Central memory CD8-positive, alpha-beta T cell (primary cell): Measurements from ENCODE around the gene MDM1.

Source experiments
- ATAC-seq: fragments of 150-1000 bp; cut with Tn5 transposase; replicated peaks from 2 replicates; pipeline ENCODE4 v1.10.0; 2022; ENCODE audit warnings: mild to moderate bottlenecking, moderate FRiP score, moderate number of reproducible peaks; ENCODE audit not compliant: poor library complexity, severe bottlenecking; ENCODE audit errors: extremely low read depth
- DNase-seq, 2 donors: peaks; one replicate each; pipeline ENCODE4 v3.0.0; 2021; ENCODE audit warnings: low spot score in 2 of 2
- H3K27ac Mint-ChIP-seq: one replicate; pipeline ENCODE4 v1.8.0; 2022; ENCODE audit warnings: low read depth, mild to moderate bottlenecking, moderate library complexity, mixed read lengths
- H3K27me3 Mint-ChIP-seq: one replicate; pipeline ENCODE4 v1.8.0; 2022; ENCODE audit warnings: mixed read lengths
- H3K36me3 Mint-ChIP-seq: one replicate; pipeline ENCODE4 v1.8.0; 2022; ENCODE audit warnings: mild to moderate bottlenecking, moderate library complexity, mixed read lengths; ENCODE audit not compliant: insufficient read depth
- H3K4me1 Mint-ChIP-seq: one replicate; pipeline ENCODE4 v1.8.0; 2022; ENCODE audit warnings: mixed read lengths
- H3K4me3 Mint-ChIP-seq: one replicate; pipeline ENCODE4 v1.8.0; 2022; ENCODE audit warnings: mild to moderate bottlenecking, moderate library complexity, mixed read lengths
- H3K9me3 Mint-ChIP-seq: one replicate; pipeline ENCODE4 v1.8.0; 2022; ENCODE audit warnings: mixed read lengths

MDM1 gene

DNA sequence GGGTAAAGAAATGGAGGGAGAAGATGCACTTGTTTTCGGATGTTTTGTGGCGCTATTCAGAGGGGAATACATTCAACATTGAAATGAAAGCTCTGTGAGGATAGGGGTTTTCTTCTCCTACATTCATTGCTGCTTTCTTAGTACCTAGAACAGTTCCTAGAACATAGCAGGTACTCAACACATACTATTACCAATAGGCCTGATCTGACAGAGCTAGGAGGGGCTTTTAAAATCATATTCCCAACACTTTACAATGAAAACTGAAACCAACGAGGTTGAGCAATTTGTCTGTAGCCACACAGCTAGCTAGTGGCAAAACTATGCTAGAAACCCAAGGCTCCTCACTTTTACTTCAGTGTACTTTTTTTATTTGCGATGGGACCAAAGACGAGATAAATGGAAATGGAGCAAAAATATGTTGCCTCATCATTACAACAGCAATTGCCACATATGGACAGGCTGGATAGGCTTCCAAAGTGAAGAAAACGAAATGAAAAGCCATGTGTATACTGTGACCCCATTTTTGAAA lies 55.7 kb downstream of the MDM1 start:
- DNase-seq (no peak), ATAC-seq (no peak)

DNA sequence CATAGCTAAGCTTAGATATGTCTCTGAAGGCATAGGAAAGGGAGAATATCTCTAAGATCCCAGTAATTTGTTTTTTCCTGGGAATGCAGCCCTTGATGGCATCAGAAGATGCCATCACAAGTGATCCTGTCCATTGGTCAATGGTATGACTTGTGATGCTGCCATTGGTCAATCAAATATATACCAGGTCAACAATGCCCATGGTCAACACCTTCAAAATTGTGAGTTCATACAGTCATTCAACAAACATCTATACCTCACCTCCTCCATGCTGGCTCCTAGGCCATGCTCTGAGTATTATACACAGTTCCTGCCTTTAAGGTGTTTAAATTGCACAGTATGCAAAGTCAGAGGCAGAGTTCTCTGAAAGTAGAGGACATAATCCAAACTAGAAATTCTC lies 59.4 kb downstream of the MDM1 start:
- Mint-ChIP-seq H3K36me3 (no peaks in the 10 kb centered on the region), H3K4me1 (peaks cover 5% of the 10 kb centered on the region), H3K27me3 (no peaks in the 10 kb centered on the region), H3K9me3 (no peaks in the 10 kb centered on the region), H3K27ac (no peak overlapping the region), H3K4me3 (no peak overlapping the region)
- DNase-seq (no peak), ATAC-seq (no peak)

More for the DNA sequence above, 55.7 kb downstream of the MDM1 start:
- H3K4me1 Mint-ChIP-seq, result peaks cover 6% of the 10 kb centered on the region
- H3K27me3 Mint-ChIP-seq, result no peaks in the 10 kb centered on the region
- H3K4me3 Mint-ChIP-seq, result no peak overlapping the region
- H3K9me3 Mint-ChIP-seq, result no peaks in the 10 kb centered on the region
- peak overlapping the region; percentile 49 for H3K27ac Mint-ChIP-seq
- no peaks in the 10 kb centered on the region for H3K36me3 Mint-ChIP-seq

DNA sequence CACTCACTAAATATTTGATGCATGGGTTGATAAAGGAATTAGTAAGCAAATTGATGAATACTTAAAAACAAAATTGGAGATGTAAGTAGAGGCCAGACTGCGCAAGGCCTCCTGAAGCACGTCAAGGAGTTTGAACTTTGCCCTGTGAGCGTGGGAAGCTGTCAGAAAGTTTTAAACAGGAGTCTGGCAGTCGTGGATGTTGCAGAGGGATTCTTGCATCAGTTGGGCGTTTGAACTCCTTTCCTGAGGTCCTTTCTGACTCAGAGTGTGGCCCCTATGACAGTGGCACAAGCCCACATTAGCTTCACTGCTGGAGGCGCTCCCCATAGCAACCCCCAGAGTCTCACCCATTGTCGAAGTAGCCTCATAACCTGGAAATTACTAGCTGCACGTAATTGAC lies 60.8 kb downstream of the MDM1 start:
- no peaks in the 10 kb centered on the region for H3K9me3 Mint-ChIP-seq
- no peaks in the 10 kb centered on the region for H3K4me1 Mint-ChIP-seq
- no peaks in the 10 kb centered on the region for H3K27me3 Mint-ChIP-seq
- no peaks in the 10 kb centered on the region for H3K36me3 Mint-ChIP-seq
- DNase-seq (no peak), ATAC-seq (no peak)
- H3K27ac Mint-ChIP-seq, result no peak overlapping the region
- H3K4me3 Mint-ChIP-seq, result no peak overlapping the region

DNA sequence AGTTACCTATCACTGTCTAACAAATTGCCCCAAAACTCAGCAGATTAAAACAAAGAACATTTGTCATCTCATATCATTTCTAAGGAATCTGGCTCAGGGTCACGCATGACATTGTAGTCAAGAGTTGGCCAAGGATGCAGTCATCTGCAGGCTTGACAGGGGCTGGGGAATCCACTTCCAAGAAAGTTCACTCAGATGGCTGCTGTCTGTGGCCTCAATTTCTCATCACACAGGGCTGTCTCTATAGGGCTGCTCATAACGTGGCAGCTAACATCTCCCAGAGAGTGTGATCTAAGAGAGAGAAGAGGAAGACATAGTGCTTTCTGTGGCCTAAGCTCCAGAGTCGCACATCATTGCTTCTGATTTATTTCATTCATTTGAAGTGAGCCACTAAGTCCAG lies 61.8 kb downstream of the MDM1 start:
- DNase-seq (no peak), ATAC-seq (no peak)
- H3K36me3 Mint-ChIP-seq, result no peaks in the 10 kb centered on the region
- no peak overlapping the region for H3K27ac Mint-ChIP-seq
- no peak overlapping the region for H3K4me3 Mint-ChIP-seq
- no peaks in the 10 kb centered on the region for H3K4me1 Mint-ChIP-seq
- no peaks in the 10 kb centered on the region for H3K9me3 Mint-ChIP-seq
- peaks cover 7% of the 10 kb centered on the region for H3K27me3 Mint-ChIP-seq

DNA sequence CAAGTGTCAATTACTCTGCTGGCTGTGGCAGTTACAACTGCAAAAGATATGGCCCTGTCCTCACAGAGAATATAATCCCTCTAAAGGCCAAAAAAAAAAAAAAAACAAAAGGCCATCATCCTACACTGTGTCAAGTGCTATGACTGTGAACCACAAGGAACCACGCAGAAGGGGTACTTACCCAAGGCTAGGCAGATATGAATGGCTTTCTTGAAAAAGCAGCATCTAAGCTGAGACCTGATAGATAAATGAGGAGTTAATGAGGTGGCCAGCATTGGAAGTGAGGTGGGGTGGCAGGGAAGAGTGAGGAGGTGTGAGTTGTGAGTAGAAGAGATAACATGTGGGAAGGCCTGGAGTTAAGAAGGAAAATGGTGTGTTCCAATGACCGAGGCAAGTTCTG lies 62.4 kb downstream of the MDM1 start:
- H3K36me3 Mint-ChIP-seq, result no peaks in the 10 kb centered on the region
- no peaks in the 10 kb centered on the region for H3K9me3 Mint-ChIP-seq
- no peak for DNase-seq
- H3K4me3 Mint-ChIP-seq, result no peak overlapping the region
- H3K27me3 Mint-ChIP-seq, result peaks cover 11% of the 10 kb centered on the region
- H3K4me1 Mint-ChIP-seq, result no peaks in the 10 kb centered on the region
- no peak overlapping the region for H3K27ac Mint-ChIP-seq
- ATAC-seq, result no peak

DNA sequence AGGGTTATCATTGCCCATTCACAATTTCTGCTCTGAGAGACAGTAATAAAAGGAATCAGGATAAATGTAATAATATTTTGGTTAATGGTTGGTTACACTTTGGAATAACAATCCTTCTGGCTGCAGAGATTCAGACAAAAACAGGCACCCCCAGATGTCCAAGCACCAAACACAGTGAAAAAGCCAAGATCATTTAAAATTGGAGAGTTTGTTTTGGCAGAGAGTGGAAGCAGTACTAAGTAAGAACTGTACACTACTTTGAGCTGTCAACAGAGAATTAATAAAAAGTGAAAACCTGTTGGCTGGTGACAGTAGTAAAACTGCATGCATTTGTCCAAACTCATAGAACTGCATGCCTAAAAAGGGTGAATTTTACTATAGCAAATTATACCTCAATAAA lies 63.2 kb downstream of the MDM1 start:
- DNase-seq (no peak), ATAC-seq (no peak)
- H3K9me3 Mint-ChIP-seq, result no peaks in the 10 kb centered on the region
- no peaks in the 10 kb centered on the region for H3K36me3 Mint-ChIP-seq
- H3K27me3 Mint-ChIP-seq, result peaks cover 11% of the 10 kb centered on the region
- no peak overlapping the region for H3K27ac Mint-ChIP-seq
- H3K4me3 Mint-ChIP-seq, result no peak overlapping the region
- no peaks in the 10 kb centered on the region for H3K4me1 Mint-ChIP-seq

DNA sequence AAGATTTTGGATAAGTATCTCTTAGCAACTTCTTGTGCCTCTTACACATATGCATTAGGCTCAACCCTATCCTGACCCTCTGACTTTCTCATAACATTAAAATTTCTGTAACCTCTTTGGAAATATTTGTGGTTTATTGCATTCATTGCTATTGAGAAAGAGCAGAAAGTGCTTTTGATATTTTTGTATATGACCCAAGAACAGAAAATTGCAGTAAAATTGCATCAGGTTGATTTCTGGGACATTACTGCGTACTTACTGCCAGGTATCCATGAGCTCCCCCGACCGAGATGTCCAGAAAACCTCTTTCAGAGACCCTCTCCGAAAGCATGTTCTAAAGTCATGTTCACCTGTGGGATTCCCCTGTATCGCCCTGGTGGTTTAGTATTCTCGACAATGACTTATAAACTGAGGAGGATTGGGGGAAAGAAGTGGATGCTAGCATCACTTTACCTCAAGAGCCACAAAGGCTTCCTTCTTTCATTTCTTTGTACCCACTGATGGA lies 64.2 kb downstream of the MDM1 start:
- no peak overlapping the region for H3K27ac Mint-ChIP-seq
- peaks cover 11% of the 10 kb centered on the region for H3K27me3 Mint-ChIP-seq
- no peaks in the 10 kb centered on the region for H3K9me3 Mint-ChIP-seq
- no peaks in the 10 kb centered on the region for H3K4me1 Mint-ChIP-seq
- H3K4me3 Mint-ChIP-seq, result no peak overlapping the region
- DNase-seq (no peak), ATAC-seq (no peak)
- H3K36me3 Mint-ChIP-seq, result no peaks in the 10 kb centered on the region

DNA sequence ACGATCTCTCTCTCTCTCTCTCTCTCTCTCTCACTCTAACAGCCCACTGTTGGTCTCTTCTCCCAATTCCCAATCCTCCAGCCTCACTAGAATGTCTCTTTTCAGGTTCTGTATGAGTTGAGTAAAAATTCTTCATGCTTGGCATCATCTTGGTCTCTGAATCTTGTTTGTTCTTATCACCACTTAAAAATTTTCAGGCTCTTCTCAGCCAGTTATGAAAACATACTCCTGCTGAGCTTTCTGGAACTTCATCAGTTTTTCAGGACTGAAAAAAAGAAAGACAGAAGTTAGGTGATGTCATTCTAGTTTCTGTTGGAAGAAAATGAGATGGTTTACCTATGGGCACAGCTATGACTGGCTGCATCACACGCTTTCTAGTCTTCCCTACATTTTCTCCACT lies 67.3 kb downstream of the MDM1 start:
- Mint-ChIP-seq H3K36me3 (no peaks in the 10 kb centered on the region), H3K27me3 (peaks cover 11% of the 10 kb centered on the region), H3K27ac (no peak overlapping the region), H3K4me3 (no peak overlapping the region), H3K4me1 (no peaks in the 10 kb centered on the region), H3K9me3 (no peaks in the 10 kb centered on the region)
- DNase-seq, result no peak
- ATAC-seq, result no peak

DNA sequence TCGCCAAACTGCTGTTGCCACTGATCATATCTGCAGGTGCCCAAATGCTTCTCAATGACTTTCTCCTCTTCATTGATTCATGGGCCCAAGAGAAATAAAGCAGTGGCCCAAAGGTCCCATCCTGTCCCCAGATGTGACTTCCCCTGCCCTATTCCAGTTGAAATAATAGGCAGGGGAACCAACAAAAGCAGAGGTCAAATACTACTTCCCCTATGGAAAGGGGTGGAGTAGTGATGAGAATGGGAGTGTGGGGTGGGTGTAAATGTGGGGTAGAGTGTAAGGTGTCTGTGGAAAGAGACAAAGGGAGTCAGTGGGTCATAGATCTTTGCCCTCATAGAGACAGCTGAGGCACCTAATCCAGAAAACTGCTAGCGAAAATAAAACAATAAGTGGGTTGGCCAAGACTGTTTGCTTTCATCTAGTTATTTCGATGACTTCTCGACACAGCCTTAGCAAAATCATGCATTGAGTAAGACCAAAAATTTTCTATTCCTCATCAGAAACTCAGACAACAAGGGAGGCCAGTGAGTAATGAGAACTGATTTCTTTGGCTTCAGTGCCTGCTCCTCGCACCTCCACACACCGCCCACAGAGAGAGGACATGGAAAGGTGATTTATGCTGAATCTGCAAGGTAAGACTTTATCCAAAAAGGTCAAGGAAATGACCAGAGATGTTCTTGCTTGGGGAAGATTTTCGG lies 67.9 kb downstream of the MDM1 start:
- peaks cover 5% of the 10 kb centered on the region for H3K4me1 Mint-ChIP-seq

DNA sequence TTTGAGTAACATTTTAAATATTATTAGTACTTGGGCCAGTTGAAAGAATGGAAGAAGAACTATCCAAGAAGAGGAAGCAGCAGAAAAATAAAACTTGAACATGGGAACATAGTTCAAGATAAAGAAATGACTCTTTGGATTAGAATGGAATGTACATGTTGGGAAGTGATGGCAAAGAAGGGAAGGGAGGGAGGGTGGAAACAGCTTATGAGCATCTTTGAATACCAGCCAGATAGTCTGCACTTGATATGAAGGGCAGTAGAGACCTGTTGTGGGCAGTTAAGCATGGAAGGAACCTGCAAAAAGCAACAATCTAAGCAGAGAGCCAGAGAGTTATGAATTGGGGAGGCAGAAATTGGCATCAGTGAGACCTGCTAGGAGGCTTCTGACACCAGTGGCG lies 68.8 kb downstream of the MDM1 start:
- no peaks in the 10 kb centered on the region for H3K36me3 Mint-ChIP-seq
- no peak overlapping the region for H3K27ac Mint-ChIP-seq
- DNase-seq (no peak), ATAC-seq (no peak)
- no peaks in the 10 kb centered on the region for H3K9me3 Mint-ChIP-seq
- no peak overlapping the region for H3K4me3 Mint-ChIP-seq
- H3K4me1 Mint-ChIP-seq, result peaks cover 7% of the 10 kb centered on the region
- peaks cover 18% of the 10 kb centered on the region for H3K27me3 Mint-ChIP-seq

More for the DNA sequence above, 67.9 kb downstream of the MDM1 start:
- ATAC-seq (no peak), DNase-seq (no peak)
- Mint-ChIP-seq H3K36me3 (no peaks in the 10 kb centered on the region), H3K27ac (no peak overlapping the region), H3K4me3 (no peak overlapping the region), H3K9me3 (no peaks in the 10 kb centered on the region), H3K27me3 (peaks cover 11% of the 10 kb centered on the region)

DNA sequence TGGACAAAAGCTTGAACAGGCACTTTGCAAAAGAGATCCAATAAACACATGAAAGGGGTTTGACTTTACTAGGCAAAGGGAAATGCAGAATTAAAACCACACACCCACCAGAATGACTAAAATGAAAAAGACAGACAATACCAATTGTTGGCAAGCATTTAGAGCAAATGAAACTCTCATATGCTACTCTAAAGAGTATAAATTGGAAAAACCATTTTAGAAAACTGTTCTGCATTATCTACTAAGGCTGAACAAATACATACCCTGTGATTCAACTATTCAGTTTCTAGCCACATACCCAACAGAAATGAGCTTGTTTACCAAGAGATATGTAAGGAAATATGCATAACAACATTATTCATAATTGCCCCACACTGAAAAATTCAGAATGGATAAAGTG lies 70.3 kb downstream of the MDM1 start:
- Mint-ChIP-seq H3K36me3 (peaks cover 3% of the 10 kb centered on the region), H3K9me3 (no peaks in the 10 kb centered on the region), H3K27me3 (peaks cover 26% of the 10 kb centered on the region), H3K27ac (no peak overlapping the region), H3K4me1 (peaks cover 7% of the 10 kb centered on the region), H3K4me3 (no peak overlapping the region)
- ATAC-seq, result no peak
- no peak for DNase-seq

DNA sequence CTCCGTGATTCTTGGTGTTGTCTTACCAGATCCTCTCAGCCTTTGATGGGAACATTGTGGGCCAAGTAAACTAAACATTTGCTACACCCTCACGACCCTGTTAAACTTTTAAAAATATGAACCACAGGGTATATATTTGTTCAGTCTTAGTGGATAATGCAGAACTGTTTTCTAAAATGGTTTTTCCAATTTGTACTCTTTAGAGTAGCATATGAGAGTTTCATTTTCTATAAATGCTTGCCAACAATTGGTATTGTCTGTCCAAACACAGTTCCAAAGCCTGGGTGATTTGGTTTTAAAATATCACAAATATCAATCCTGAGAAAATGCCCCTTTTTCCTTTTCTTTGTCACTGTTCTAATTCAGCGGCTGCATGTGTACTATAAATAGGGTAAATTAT lies 72.0 kb downstream of the MDM1 start:
- Mint-ChIP-seq H3K27ac (no peak overlapping the region), H3K9me3 (no peaks in the 10 kb centered on the region), H3K27me3 (peaks cover 17% of the 10 kb centered on the region), H3K4me3 (no peak overlapping the region), H3K36me3 (peaks cover 5% of the 10 kb centered on the region), H3K4me1 (peaks cover 7% of the 10 kb centered on the region)
- DNase-seq, result no peak
- ATAC-seq, result no peak

DNA sequence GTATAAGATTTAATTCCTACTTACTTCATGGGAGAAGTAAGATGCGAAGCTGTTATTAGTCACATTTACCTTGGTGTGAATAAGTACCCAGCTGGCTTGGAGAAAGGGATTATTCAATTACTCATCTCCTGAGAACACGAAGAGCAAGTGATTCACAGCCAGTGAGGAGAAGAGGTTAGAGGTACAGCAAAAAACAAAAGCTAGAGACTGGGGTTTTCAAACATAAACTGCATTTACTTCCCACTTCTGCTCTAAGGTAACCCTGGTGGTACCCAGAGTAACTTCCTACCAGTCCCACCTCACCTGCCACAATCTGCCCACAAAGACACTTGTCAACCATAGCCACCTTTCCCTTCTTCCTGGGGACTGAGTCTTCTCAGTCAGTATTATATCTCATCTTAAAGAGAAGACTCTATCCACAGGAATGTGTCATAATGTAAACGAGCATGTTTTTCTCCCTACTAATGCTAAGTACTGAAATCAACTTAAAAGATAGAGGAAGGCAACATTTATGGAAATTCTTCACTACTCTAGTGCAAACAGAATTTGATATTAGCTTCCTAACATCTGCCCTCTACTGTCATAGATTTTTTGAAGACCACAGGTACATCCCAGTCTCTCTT lies 72.7 kb downstream of the MDM1 start:
- Mint-ChIP-seq H3K27ac (no peak overlapping the region), H3K27me3 (peaks cover 22% of the 10 kb centered on the region), H3K36me3 (peaks cover 5% of the 10 kb centered on the region), H3K4me3 (no peak overlapping the region), H3K9me3 (no peaks in the 10 kb centered on the region), H3K4me1 (peaks cover 7% of the 10 kb centered on the region)
- DNase-seq (no peak), ATAC-seq (peak; percentile 54)
